NCI-H146 (cell line): ENCODE measurements around the gene RAI1.
"Not testable (repeated sequence)": the region's sequence is repeated elsewhere in the genome, so short reads cannot be mapped to it uniquely, and the experiment has no call there.

Experiments used
- DNase-seq: peaks from one replicate; lab custom pipeline; 2025; lab: John Stamatoyannopoulos, UW

RAI1 gene

GRCh38 chr17:17679748-17680147 is 1.5 kb upstream of the RAI1 start:
- DNase-seq, result no peak

DNA sequence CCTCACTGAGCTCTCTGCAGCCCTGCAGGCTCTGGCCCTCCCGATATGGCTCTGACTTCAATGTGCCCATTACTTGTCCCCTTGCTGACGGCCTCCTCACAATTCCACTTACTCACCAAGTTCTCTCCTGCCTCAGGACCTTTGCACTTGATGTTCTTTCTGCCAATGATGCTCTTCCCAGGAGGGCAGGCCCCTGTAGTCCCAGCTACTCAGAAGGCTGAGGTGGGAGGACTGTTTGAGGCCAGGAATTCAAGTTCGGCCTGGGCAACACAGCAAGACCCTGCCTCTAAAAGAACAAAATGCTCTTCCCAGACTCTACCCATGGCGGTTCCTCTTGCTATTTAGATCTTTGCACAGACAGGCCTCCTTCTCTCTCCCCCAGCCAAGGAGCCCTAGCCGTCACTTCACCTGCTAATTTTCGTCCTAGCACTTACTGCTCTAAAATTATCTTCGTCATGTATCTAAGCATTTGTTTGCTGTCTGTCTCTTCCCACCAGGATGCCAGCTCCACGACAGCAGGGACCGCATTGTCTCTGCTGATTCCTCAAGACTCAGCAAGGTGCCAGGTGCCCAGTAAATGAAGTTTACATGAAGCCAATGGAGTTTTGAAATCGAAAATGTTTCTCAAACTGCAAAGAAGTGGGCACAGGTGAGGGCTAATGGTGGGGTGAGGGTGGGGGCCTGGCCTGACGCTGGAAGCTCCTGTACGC is 626 bp upstream of the RAI1 start:
- peak; percentile 73 for DNase-seq

GRCh38 chr17:17681744-17682292 is 560 bp downstream of the RAI1 start:
- DNase-seq, result peak; percentile 52

DNA sequence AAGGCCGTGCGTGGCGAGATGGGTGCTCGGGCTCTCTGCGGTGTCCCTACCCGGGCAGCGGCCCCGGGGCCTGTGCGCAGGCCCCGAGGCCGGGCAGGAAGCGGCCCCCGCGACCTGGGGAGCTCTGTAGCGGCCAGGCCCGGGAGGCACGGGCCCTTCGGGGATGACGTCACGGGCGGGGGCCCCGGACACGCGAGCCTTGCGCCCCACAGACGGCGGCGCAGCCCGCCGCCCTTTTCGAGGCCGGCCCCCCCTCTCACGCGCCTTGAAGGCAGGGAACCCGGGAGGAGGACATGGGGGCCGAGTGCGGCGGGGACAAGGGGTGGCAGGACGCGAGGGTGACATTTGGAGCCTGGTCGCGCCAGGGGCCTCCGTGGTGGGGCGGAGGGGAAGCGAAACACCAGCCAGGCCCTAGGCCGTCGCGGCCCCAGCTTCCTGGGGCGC is 1.1 kb downstream of the RAI1 start:
- DNase-seq, result peak; percentile 45

GRCh38 chr17:17682737-17683680 is 1.8 kb downstream of the RAI1 start:
- peak; percentile 66 for DNase-seq

GRCh38 chr17:17683710-17684365 is 2.6 kb downstream of the RAI1 start:
- no peak for DNase-seq

- DNase-seq, result no peak
Observed at GRCh38 chr17:17684906-17685774, 3.9 kb downstream of the RAI1 start.

GRCh38 chr17:17685775-17686291 is 4.6 kb downstream of the RAI1 start:
- DNase-seq, result no peak

DNA sequence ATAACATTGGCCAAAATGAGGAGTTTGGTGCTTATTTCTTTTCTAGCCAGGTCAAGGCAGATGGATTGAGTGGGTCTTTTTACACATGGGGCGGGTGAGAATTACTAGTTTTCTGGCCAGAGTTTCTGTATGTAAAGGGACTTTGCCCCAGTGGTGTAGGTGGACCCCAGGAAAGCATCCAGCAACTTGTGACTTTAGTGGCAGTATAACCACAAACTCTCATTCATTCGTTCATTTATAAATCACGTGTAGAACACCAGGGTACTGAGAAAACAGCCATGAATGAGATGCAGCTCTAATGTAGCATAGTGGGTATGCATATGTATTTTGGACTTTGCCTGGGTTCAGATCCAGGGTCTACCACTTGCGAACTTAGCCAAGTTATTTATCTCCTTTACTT is 8.1 kb downstream of the RAI1 start:
- no peak for DNase-seq

GRCh38 chr17:17690233-17690632 is 9.0 kb downstream of the RAI1 start:
- not testable (repeated sequence) for DNase-seq

DNA sequence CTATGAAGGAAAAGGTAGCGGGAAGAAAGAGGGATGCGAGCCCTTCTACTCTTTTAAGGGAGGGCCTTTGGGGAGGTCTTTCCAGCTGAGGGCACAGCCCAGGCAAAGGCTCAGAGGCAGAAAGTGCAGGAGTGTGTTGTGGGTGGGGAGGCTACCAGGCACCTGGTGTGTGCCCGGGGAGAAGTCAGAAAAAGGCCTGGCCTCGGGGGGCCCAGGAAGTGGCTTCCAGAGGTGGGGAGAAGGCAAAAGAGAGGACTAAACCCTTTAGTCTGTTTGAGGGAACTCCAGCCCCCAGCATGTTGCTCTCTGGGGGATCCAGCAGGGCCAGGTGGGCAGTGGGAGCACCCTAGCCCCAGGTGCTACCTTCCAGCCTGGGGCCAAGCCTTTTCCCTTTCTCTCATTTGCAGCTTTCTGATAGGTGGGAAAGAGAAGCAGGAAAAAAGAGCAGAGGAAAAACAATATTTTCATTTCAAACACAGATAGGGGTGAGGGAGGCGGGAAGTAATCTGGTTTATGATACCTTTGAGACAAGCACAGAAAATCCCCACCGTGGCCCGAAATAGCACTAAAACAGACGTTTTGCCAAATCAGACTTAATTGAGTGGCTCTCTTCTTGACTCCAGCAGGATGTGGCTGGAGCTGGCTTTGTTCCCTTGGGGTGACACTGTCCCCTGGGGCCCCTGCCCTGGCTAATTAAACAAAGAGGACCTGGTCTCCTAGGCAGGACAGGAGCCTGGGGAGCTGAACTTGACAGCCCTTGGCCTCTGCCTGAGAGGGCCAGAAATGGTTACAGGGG is 10.4 kb downstream of the RAI1 start:
- DNase-seq, result peak; percentile 39

DNA sequence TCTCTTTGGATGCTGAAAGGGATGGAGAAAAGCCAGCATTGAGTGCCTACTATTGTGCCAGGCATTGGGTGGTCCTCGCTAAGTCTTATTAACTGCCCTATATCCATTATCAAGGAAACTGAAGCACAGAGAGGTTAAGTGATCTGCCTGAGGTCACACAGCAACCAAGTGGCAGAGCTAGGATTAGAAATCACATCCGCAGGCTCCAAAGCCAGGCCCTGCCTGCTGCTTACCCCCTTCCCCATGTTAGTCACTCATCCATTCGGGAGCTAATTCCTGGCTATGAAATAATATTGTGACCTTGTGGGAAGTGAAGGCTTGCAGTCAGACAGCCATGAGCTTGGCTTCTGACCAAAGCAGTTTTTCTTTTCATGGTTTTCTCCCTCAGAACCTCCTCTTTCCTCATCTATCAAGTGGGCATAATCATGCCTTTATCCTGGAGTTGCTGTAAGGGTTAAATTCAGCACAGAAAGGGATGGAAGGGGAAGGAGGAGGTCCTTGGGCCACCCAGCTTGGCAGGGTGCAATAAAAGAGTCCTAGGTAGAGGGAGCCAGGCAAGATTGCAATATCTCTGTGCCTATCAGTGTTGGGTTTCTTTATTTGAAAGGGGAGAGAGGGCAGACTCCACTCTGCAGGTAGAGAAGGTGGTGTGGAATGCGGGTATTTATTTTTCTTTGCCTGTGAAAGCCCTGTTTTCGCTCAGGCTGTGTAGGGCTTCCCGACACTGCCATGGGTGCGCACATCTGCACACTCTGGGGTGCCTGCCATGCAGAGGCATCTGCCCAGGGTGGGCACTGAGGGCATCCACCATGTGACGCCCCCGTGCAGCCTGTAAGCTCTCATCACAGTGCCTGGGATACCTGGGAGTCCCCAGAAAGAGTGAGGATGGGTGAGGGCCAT is 11.3 kb downstream of the RAI1 start:
- DNase-seq, result no peak

DNA sequence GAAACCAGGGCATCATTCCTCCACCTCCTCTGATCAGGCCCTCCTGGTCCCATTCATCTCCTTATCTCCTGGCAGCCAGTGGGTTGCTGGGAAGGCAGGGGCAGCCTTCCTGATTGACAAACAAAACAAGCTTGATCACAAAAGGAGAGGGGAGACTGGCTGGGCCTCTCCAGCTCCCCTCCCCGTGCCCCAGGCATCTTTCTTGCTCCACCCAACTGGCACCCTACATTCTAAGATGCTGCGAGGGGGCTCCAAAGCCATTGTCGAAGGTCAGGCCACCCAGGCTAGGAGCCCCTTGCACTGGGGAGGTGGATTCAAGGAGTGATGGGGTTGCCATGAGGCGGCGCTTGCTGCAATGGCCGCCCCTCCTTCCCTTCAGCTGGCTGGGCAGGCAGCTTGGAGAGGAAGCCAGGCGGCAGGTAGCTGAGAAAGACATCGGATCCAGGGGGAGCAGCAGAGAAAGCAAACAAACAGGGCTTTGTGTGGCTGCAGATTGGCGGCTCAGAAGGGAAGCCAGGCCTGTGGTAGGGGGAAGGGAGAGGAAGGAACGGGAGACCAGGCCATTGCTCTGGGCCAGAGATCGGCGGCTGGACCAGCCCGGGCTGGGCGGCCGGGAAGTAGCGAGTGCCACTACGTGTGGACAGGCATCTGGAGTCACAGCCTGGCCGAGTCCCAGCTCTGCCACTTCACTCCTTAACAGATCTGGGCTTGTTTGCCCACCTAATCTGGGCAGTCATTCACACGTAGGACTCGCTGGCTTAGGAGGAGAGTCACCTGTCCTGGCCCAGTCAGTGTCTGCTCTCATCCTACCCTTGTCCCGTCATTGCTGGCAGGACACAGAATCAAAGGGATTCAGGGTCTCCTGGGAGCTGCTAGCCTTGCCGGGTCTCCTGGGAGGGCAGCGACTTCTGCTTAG is 12.3 kb downstream of the RAI1 start:
- DNase-seq, result peak; percentile 94

DNA sequence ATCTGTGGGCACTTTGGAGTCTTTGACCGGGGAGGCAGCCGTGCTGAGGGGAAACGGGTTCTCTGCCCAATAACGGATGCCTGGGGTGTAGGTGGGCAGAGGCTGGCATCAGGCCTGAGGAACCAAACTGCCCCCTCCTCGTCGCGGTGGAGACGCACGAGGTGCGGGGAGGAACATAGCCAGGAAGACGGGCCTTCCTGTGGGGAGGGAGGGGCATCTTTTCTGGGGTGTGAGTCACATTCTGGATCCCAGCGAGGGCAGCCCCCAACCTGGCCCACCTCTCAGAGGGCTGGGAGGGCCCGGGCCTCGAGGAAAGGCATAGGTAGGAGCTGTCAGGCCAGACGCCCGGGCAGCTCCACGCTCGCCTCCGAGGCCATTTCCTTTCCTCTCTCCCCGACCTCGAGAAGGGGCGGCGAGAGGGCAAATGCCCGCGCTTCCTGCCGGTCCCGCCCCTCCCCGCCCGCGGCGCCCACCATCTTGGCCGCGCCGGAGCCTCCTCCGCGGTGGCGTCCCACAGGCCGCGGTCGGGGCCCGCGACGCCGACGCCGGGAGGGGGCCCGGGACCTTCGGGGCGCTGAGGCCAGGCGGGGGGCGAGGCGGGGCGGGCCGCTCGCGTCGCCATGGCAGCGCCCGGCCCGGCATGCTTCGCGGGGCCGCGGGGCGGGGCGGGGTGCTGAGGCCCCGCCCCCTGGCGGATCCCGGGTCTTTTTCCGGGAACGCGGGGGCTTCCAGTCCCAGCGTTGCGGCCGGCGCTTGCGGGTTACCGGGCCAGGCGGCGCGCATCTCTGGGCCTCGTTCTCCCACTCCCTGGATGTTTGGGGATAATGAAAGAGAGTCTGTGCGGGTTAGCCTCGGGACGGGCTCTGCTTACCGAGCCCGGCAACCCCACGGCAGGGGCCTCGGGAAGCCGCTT is 13.2 kb downstream of the RAI1 start:
- DNase-seq, result peak; percentile 83

DNA sequence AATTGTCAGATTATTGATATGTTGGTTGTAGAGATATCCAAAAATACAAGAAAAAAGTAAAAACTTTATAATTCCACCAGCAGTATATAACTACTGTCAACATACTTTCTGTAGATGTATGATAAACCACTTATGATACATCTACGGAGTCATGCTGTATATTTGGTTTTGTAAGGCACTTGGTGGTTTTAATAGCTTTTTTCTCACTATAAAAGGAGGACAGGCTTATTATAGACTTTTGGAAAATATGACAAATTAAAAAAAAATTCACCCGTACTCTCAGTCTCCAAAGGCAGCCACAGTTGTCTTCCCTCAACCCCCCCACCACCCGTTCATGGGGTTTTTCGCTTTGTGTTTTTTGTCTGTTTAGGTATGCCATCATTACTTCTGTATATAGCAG is 14.8 kb downstream of the RAI1 start:
- no peak for DNase-seq

- no peak for DNase-seq
Observed at GRCh38 chr17:17696882-17697633, 15.8 kb downstream of the RAI1 start.
